H1 (cell line): ENCODE measurements around the gene HABP4. TPM values are rescaled to one million over a fixed set of nuclear protein-coding genes. Genes with fewer than 3 reads are reported as not detected.

ENCODE experiments used
- BRCA1 ChIP-seq: IDR thresholded peaks from 2 replicates; pipeline ENCODE4 v1.6.1; 2012; ENCODE audit warnings: low read depth, low read length, improper control_type of control experiment
- CBX8 ChIP-seq: fragments of 300-800, 300-1000 bp; sonication (generic); IDR thresholded peaks from 2 replicates; pipeline ENCODE4 v1.7.1; 2016; ENCODE audit warnings: low read depth, low read length, borderline replicate concordance
- RBBP5 ChIP-seq: IDR thresholded peaks from 2 replicates; pipeline ENCODE4 v1.7.1; 2012; ENCODE audit warnings: low read depth, mild to moderate bottlenecking, inconsistent platforms, low read length, moderate library complexity, borderline replicate concordance
- SIRT6 ChIP-seq: IDR thresholded peaks from one replicate; pipeline ENCODE4 v1.7.1; 2012; ENCODE audit warnings: low read length, inconsistent platforms
- SP2 ChIP-seq: IDR thresholded peaks from 2 replicates; pipeline ENCODE4 v1.6.1; 2012; ENCODE audit warnings: mild to moderate bottlenecking, low read length, inconsistent platforms
- polyA plus RNA-seq, 7 experiments: library from polyadenylated mRNA; depleted of rRNA in 3 of 7; stranded (reverse) in 5 of 7; unstranded in 2 of 7; fragments of >200 nt in 5 of 7; fragments of 200-250 nt in 2 of 7; gene quantifications; 1 replicate in 5 of 7; 2 replicates in 1 of 7; 4 replicates in 1 of 7; pipeline versions ENCODE4 v1.2.1 to v1.2.3, GENCODE V29; 2011 to 2013; ENCODE audit warnings: missing spikeins in 2 of 7, mixed read lengths in 2 of 7
- total RNA-seq: library from RNA; stranded (reverse); fragmentation: NEBNext Ultra II Directional; extraction: Animal tissue kit (Norgen Biotek cat#: 25700); gene quantifications from 2 replicates; pipeline ENCODE4 v1.2.1, GENCODE V29; 2021

HABP4 gene
- total and polyA plus RNA-seq, 2 of the 8 experiments (the other 6 are each of a cell fraction or from before 2014, with no cell fraction given), result 3.3 to 11.2 TPM

- TF ChIP-seq RBBP5 (no peak), BRCA1 (no peak), SP2 (no peak), SIRT6 (no peak), CBX8 (no peak)
These were observed 12.5 kb upstream of the HABP4 start (continued) for GRCh38 chr9:96437454-96437853.
